GM18858 (cell line): ENCODE measurements around the gene ZNF143.
A peak's percentile ranks its signal among the peaks of the same experiment; 100 is the strongest.
"Not testable (repeated sequence)": the region's sequence is repeated elsewhere in the genome, so short reads cannot be mapped to it uniquely, and the experiment has no call there.

Experiments used
- ATAC-seq: cut with Tn5 transposase; IDR thresholded peaks from one replicate; pipeline ENCODE4 v1.9.1; 2021; ENCODE audit not compliant: unreplicated experiment

ZNF143 gene

DNA sequence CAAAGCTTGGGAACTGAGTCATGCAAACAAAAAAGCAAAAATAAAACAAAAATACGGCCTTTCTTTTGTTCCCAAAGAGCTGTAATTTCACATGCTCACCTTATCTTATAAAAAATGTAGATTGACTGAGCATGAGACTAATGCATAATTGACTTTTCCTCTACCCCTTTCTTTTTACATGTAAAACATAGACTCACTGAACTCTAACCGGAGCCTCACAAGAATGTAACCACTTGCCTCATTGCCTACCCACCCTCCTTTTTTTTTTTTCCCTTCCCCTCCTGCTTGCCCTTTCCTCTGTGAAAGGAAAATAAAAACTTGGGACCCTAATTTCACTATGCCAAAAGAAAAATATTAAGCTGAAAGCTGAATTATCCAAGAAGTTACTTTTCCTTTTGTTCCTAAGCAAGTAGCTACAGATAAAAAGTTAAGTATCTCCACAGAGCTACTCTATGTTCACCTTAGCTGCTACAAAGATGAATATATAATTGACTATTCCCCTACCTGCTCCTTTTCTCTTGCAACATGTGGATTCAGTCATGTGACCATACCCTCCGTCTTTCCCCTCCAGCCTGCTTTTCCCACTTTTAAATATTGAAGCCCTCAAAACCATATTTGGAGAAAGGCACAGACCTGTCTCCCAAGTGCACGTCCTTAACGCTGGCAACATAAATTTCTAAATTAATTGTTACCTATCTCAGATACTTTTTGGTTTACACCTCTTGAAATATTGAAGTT lies 73.1 kb downstream of the ZNF143 start:
- ATAC-seq, result no peak

DNA sequence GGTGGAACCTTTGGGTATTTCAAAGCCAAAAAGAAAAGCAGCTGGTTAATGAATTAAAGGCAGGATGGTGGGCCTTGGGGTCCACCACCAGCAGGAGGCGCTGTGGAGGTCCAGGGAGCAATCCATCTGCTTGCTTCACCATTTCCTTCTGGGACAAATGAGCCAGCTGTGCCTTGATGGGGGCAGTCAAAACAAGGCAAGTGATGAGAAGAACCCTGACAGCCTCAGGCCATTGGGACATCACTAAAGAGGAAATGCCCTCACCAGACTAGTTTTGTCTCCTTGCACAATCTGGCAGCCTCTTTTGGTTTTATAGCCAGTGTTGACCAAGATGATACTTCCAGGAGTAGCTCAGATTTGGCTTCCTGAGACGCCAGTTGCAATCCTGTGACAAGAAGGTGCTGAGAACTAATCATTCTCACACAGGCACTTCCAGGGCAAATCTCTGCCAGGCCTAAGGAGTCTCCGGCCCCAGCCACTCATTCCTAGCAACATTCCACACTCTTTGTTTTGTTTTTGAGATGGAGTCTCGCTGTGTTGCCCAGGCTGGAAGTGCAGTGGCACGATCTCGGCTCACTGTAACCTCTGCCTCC lies 74.5 kb downstream of the ZNF143 start:
- no peak for ATAC-seq

DNA sequence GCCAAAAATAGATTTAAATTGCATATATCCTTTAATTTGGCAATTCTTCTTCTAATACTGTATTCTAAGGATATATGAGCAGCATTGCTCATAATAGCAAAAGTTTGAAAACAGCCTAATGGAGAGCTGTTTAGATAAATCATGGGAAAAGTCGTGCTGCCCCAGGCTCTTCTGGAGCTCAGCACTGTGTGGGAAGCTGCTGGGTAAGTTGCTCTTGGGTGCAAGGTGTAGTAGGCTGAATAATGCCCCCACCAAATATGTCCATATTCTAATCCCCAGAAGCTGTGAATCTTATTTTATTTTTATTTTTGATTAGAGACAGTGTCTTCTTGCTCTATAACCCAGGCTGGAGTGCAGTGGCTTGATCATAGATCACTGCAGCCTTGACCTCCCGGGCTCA lies 77.7 kb downstream of the ZNF143 start:
- ATAC-seq, result no peak

DNA sequence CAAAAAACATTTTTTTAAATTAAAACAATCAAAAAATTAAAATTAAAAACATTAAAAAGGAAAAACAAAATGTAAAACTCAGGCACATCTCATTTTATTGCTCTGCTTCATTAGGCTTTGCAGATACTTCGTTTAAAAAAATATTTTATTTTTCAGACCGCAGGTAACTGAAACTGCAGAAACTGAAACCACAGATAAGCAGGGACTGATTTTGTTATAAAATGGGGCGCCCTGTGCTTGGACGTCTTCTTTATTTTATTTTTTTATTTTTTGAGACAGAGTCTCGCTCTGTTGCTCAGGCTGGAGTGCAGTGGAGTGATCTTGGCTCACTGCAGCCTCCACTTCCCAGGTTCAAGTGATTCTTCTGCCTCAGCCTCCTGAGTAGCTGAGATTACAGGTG lies 88.4 kb downstream of the ZNF143 start:
- not testable (repeated sequence) for ATAC-seq

DNA sequence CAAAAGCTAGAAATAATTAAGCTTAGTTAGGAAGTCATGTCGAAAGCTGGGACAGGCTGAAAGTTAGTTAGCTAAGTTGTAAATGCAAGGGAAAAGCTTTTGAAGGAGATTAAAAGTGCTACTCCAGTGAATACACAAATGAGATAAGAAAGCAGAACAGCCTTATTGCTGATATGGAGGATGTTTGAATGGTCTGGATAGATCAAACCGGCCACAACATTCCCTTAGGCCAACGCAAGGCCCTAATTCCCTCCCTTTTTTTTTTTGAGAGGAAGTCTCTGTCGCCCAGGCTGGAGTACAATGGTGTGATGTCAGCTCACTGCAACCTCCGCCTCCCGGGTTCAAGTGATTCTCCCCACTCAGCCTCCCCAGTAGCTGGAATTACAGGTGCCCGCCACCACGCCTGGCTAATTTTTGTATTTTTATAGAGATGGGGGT lies 89.4 kb downstream of the ZNF143 start:
- no peak for ATAC-seq

DNA sequence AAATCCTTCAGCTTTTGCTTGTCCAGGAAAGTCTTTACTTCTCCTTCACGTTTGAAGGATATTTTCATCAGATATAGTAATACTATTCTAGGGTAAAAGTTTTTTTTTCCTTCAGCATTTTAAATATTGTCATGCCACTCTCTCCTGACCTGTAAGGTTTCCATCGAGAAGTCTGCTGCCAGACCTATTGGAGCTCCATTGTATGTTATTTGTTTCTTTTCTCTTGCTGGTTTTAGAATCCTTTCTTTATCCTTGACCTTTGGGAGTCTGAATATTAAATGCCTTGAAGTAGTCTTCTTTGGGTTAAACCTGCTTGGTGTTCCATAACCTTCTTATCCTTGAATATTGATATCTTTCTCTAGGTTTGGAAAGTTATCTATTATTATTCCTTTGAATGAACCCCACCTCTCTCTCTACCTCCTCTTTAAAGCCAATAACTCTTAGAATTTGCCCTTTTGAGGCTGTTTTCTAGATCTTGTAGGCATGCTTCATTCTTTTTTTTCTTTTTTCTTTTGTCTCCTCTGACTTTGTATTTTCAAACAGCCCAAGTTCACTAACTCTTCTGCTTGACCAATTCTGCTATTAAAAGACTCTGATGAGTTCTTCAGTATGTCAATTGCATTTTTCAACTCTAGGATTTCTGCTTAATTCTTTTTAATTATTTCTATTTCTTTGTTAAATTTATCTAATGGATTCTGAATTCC lies 100.6 kb downstream of the ZNF143 start:
- no peak for ATAC-seq

DNA sequence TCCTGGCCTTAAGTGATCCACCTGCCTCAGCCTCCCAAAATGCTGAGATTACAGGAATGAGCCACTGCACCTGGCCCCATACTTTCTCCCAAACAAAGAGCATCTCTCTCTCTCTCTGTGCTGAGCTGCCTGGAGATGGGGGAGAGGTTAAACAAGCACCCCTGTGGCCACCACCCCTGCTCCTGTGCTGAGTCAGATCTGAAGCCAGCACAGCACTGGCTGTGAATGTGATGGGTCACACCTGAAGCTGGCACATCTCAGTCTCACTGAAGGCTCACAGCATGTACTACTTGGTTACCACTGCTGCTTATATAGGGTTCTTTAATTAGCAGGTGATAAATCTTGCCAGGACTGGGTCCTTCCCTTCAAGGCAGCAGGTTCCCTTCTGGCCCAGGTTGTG lies 101.9 kb downstream of the ZNF143 start:
- no peak for ATAC-seq

DNA sequence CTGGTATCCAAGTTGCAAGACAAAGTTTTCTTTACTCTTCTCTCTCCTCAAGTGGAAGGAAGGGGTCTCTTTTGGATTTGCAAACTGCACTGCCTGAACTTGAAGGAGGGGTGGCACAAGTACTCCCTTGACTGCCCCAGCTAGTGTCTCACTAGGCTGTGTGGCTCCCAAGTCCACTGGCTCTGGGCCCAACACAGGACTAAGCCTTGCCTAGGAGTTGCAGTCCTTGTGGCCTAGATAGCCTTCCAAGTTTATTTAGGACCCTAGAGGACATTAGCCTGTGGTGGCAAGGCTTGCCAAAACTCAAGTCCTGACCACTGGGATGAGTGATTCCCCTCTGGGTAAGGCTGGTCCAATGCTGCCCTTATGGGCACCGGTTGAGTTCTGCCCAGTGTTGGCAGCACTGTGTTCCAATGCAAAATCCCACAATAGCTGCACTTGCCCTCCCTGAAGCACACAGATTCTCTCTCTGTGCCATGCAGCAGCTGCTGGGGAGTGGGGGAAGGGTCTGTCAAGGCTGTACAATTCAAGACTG lies 102.5 kb downstream of the ZNF143 start:
- ATAC-seq, result no peak

DNA sequence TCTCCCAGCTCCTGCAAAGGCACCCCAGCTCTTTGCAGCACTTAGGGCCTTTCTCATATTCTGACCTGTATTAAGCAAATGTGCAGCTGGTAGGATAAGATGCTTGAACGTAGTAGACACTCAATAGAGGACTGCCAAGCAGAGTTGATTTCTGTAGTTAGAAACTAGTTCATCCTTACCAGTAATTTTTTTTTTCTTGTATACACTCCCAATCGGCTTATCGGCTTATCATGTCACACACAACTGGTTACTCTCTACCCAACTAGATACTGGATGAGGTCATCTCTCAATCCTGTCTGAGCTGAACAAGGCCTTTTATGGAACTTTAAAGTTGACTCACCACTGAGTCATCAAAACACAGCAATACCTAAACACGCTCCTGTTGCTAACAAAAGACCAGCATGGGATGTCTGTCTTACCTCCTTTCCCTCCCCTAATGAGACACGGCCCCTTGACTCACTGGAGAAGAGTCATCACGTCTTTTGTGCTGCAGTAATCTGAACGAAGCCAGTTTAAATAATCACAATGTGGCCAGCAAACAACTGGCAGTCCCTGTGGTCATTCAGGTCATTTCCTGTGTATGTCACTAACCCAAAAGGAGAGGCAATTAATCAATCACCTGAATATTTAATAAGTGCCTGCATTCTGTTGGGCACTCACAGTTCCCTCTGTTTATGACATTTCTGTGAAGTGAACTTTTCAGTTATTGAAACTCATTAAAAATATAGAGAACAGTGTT lies 105.2 kb downstream of the ZNF143 start:
- ATAC-seq, result peak; percentile 87

DNA sequence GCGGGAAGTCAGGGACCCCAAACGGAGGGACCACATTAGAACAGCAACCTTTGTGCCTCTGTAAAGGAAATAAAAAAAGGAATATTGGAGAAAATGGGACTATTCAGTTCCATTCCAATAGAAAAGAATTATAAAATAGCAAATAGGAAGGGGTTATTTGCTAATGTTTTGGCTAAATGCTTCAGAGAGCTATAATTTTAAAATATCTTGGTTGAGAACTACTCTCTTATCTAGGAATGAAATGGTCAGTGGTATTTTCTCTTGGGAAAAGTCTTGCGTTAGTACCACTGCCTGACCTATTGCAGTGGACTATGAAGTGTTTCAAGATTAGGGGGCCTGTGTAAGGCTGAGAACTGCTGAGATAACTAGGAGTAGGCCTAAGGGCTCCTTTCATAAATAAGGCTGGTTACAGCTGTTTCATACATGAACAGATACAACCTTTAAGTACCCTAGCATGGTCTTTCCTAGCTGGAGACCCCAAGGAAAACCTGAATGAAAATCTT lies 105.8 kb downstream of the ZNF143 start:
- ATAC-seq, result no peak

DNA sequence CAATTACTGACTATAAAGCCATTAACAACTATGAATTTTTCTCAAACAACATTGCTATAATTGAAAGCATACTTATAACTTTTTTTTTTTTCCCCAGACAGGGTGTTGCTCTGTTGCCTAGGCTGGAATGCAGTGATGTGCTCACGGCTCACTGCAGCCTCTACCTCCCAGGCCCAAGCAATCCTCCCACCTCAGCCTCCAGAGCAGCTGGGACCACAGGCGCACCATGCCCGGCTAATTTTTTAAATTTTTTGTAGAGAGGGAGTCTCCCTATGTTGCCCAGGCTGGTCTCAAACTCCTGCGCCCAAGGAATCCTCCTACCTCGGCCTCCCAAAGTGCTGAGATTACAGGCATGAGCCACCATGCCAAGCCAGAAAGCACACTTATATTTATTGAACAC lies 106.6 kb downstream of the ZNF143 start:
- no peak for ATAC-seq

DNA sequence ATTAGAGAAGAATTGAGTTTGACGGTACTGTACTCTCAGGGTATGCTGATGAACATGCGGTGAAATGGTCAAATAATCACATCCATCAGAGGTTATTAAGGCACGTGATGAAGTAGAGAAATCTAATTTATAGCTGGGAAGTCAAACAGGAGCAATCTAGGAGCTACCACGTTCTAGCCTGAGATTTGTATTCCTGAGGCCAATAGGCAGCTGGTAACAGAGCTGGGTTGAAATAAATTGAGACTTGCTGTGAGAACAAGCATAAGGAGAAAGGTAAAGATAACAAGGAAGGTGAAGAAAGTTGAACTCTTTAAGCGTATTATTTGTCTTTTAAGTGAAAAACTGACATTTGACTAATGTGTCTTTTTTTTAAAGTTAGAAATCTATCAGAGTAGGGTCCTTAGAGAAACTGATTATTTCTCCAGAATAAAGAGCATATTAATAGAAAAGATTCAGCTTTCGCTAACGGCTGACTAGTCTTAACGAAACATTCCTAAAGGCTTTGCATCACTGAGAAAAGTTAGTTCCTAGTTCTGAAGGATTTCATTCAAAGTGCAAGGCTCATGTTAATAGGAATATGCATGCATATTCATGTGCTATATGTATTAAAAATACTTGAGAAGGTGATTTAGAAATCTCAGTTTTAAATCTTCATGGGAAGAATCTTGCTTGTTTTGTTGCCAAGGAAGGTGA lies 107.5 kb downstream of the ZNF143 start:
- ATAC-seq, result no peak

DNA sequence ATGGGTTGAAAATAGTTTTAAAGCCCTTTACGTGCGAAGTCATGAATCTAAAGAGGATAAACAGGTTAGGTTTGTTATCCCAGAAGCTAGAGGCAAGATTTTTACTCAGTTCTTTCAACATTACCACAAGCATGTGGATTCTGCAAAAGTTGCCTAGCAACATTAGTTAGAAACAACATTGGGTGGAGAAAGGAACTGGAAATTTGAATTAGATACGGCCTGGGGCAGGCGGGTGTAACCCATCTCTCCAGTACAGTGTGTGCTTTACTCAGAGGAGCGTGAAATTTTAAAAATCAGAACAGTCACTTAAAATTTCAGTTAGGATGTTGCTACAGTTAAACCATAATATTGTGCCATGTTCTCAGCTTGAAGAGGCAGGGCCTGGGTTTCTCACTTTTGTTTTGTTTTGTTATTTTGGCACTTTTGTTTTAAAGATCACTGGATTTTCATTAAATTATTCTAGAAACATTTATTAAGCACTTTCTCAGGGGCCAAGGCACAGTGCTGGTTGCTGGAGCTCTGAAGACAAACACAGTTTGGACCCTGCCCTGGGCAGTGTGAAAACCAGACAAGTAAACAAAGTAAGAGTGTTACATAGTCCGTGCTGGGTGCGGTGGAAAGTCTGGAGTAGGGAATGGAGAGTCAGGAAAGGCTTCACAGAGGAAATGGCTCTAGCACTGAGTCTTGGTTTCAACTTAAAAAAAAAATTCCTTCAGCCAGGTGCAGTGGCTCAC lies 108.2 kb downstream of the ZNF143 start:
- no peak for ATAC-seq

DNA sequence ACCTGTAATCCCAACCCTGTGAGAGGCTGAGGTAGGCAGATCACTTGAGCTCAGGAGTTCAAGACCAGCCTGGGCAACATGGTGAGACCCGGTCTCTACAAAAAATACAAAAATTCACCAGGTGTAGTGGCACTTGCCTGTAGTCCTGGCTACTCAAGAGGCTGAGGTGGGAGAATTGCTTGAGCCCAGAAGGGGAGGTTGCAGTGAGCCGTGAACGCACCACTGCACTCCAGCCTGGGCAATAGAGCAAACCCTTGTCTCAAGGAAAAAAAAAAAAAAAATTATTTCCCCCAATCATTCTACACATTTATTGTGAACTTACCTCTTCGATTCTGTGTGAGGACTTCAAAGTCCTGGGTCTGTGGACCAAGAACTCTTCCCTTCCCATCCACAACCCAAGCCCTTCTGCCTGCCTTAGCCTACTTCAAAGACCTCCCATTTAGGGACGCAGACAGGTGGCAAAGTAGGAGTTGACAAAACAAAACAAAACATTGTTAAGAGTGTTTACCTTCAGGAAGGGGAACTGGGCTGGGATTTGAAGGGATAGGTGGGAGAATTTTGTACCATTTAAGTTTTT lies 108.9 kb downstream of the ZNF143 start:
- no peak for ATAC-seq

DNA sequence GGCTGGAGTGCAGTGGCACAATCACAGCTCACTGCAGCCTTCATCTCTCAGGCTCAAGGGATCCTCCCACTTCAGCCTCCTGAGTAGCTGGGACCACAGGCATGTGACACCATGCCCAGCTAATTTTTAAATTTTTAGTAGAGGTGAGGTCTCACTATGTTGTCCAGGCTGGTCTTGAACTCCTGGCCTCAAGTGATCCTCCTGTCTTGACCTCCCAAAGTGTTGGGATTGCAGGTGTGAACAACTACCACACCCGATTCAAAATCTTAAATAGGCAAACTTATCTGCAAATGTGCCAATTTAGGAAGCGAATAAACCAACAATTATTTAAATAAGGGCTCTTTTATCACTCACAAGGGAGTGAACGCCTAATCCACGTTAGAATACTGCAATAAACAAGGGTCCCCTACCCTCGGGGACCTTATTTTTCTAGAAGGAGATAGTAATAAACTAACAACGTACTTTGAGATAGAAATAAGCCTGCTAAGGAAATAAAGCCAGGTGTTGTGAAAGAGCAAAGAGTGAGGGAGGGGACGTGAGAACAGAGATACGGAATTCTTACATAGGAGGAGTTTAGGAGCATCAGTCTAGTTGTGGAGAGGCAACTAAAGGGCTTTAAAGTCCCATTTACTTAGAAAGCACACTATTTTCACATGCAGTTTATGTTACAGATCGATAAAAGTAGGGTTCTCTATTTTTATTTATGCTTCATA lies 109.7 kb downstream of the ZNF143 start:
- no peak for ATAC-seq

DNA sequence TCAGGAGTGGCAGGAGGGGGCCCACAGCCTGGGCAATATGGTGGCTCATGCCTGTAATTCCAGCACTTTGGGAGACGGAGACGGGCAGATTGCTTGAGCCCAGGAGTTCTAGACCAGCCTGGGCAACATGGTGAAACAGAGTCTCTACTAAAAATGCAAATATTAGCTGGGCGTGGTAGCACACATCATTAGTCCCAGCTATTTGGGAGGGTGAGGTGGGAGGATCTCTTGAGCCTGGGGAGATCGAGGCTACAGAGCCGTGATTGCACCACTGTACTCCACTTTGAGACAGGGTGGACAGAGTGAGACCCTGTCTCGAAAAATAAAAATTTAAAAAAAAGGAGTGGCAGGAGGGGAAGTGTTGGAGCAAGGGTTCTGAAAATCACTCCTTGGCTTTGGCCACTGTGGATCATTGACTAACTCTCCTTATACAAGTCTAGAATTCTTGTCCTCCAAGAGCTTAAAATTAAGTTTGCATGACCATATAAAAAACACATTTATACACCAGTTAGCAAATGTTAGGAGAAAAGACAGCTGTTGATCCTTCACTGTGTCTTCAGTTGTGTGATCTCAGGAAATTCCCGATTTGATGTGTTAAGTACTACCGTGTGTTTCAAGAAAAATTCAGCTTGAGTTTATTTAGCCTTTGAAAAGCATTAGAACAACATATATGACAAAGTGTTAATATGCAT lies 110.4 kb downstream of the ZNF143 start:
- ATAC-seq, result no peak

DNA sequence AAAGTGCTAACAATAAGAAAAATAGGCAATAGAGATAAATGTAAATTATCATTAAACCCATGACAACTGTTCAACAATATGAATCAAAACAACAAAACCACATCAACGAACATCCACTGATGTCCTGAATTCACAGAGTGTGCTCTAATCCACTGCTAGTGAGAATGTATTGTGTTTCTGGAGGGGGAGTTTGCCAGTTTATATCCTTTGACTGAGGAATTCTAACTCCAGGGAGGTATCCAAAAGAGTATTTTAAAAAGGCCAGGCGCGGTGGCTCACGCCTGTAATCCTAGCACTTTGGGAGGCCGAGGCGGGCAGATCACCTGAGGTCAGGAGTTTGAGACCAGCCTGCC lies 110.9 kb downstream of the ZNF143 start:
- no peak for ATAC-seq

DNA sequence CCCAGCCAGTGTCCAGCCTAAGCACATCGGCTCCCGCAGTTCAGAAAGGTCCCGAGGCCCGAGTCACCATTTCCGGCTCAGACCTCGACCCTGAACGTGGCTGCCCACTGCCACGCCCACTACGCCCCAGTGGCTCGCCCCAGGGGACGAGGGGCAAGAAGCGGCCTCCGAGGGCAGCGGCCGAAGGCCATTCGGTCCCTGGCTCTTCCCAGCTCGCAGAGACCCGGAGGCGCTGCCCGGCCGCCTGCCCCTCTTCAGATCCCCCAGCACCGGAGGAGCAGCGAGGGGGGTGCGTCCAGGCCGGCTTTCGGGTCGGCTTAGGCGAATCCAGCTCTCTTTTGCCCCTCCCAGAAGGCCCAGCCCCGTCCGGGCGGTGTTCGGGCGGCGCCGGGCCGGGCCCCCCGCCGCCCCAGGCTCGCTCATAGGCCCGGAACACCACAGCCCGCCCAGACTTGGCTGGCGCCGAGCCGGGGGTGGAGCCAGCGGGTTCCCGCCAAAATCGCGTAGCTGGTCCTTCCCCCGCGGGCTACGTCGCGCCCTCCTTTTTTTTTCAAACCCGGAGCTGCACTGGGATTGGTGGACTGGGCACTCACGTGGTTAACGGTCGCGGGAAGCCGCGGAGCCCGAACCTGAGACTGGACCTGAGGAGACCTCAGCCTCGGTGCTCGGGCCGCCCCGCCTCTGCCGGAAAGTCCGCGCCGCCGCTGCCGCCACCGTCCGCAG lies 112.4 kb downstream of the ZNF143 start, which contains the start of gene WEE1:
WEE1 (plus strand) TSS at position 619 of the 723 bp plus-strand sequence. CDS start 264 bp downstream, outside the sequence.
- ATAC-seq, result peak; percentile 66
